HG02759 (cell line): ENCODE data around the gene DCHS2.

Source experiments
- ATAC-seq: cut with Tn5 transposase; IDR thresholded peaks from one replicate; pipeline ENCODE4 v1.9.1; 2021; ENCODE audit warnings: mild to moderate bottlenecking, moderate library complexity; ENCODE audit not compliant: unreplicated experiment

Gene DCHS2

GRCh38 chr4:154491341-154492271 lies at the start of gene DCHS2:
Gene DCHS2, minus strand, starts transcription at chr4:154491799. Its CDS starts 444 bp downstream, at chr4:154491355.
- peak; percentile 70 for ATAC-seq

DNA sequence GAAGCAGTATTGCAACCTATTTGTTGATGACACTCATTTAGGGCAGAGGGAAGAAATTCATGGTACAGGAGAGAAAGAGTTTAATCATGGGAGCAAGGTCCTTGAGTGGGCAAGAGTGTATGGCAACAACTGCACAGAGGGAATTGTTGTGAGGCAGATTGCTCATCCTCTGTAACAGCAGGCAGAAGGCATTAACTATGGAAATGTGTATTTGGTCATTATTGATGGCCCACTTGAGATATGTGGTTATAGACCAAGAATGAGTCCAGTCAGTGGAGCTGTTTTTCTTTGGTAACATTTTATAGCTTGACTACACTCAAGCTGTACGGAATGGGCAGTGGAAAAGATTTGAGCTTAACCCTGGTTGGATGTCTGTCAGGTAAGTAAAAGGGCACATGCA lies 42.7 kb upstream of the DCHS2 start:
- no peak for ATAC-seq

DNA sequence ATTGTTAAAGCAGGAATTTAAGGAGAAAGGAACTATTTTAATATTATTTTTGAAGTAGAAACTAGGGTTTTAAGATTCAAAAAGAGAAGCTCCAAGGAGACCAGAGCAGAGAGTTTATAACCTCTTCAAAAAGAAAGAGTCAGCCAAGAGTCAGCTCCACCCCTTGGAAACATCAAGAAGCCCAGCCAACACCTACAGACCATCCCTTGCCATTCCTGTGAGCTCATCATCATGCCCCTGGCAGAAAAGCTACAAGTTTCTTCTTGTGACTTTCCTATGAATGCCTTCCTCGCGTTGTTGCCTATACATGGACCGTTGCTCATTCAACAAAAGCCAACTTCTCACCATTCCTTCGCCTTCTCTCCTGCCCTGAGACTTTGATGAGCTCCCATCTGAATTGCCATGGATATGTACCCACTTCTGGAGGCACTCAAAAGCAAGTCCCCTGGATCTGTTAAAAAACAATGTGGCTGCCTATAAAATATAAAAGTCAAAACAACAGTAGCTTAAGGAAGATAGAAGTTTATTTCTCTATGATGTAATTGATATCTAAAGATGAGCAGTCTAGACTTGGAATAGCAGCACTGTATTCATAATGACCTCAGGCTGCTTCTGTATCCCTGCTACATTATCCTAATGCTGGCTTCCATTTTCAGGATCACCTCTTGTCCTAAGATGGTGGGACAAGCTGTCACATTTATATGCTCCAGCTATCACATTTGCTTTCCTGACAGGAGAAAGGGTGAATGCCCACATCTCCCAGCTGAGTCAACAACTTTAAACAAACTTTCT lies 38.3 kb upstream of the DCHS2 start:
- ATAC-seq, result no peak

DNA sequence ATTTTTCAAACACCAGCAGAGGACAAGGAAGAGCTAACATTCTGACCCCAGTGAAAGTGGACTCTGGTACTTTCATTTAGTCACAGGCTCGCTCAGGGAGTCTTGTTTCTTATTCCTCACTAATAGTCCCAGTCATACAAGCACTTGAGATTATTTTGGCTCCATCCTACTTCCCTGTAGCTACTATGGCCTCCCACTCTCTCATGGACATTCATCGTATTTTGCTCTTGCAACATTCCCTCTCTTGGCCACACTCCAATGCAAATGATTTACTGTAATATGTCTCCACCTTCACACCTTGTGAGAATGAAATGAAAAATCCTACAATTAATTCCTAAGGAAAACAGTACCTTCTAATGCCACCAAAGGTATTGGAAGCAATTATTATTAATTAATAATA lies 37.3 kb upstream of the DCHS2 start:
- no peak for ATAC-seq

DNA sequence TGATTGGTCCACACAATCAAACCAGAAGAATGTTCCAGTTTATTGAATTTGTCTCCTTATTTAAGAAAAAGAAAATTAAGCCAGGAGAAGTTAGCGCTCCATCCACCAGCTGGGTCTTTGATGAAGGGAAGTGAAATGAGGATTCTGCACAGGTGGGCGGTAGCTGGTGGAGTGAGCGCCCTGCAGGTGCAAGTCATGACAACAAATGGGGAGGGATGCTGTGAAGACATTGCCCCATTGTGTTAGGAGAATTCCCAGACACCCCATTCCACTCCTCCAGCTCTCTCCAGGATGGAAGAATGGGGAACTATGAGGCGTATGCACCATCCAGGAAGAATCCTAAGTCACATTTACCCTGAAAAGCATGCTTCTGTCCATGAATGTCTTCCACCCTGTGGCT lies 35.7 kb upstream of the DCHS2 start:
- ATAC-seq, result no peak

DNA sequence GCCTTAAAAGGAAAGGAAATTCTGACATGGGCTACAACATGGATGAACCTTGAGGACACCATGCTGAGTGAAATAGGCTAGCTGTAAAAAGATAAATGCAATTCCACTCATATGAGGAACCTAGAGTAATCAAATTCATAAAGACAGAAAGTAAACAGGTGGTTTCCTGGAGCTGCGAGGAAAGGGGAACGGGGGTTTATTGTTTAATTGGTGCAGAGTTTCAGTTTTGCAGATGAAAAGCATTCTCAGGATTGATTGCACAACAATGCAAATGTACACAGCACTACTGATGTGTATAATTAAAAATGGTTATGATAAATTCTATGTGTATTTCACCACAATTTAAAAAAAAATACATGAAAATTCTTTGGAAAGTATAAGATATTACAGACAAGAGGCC lies 34.6 kb upstream of the DCHS2 start:
- ATAC-seq, result no peak

- no peak for ATAC-seq
Observed at GRCh38 chr4:154521607-154522006, 30.0 kb upstream of the DCHS2 start.

DNA sequence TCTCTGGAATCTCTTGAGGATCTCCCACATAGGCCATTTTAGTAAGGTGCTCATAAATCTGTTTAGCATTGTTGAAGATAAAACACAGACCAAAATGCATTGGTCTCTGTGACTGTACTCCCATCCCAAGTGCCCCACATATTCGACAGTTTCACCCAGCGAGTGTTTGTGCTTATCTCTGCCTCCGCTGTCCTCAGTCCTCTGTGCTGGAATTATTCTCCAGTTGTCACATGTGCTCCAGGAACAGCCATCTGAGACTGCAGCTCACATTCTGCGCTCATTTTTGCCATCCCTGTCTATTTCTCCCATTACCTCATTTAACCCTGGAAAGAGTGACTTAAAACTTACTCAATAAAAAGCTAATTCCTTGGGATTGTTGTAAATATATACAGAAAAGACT lies 27.6 kb upstream of the DCHS2 start:
- no peak for ATAC-seq

DNA sequence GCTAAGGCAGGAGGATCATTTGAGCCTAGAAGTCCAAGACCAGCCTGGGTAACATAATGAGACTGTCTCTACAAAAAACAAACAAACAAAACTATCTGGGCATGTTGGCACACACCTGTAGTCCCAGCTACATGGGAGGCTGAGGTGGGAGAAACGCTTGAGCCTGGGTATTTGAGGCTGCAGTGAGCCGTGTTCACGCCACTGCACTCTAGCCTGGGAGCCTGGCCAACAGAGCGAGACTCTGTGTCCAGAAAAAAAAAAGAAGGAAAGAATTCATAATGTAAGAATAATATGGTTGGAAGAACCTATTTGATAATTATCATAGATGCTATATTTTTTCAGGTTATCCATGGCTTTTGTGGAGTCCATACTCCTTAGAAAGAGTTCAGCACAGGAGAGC lies 26.0 kb upstream of the DCHS2 start:
- ATAC-seq, result no peak

- no peak for ATAC-seq
Observed at GRCh38 chr4:154516318-154517029, 24.9 kb upstream of the DCHS2 start.

DNA sequence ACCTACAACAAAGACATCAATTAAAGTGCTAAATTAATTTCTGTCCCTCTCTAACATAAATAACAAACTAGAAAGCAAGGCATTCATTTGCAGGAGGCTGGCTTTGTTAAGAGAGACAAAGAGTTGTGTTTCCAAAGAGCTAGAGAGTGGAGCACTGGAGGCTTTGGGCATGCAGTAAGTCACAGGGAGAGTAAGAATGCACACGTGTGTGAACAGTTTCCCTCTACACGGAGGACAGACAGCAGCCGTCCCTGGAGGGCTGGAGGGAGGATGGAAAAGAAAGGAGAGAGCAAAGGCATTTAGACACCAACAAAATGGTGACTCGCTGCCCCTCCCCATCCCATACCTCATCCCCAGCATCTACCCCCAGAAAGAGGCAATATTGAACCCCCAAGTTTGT lies 20.4 kb upstream of the DCHS2 start:
- no peak for ATAC-seq

GRCh38 chr4:154511548-154511947 lies 19.9 kb upstream of the DCHS2 start:
- no peak for ATAC-seq

- no peak for ATAC-seq
Observed at GRCh38 chr4:154507156-154507555, 15.6 kb upstream of the DCHS2 start.

GRCh38 chr4:154506253-154506652 lies 14.7 kb upstream of the DCHS2 start:
- no peak for ATAC-seq

DNA sequence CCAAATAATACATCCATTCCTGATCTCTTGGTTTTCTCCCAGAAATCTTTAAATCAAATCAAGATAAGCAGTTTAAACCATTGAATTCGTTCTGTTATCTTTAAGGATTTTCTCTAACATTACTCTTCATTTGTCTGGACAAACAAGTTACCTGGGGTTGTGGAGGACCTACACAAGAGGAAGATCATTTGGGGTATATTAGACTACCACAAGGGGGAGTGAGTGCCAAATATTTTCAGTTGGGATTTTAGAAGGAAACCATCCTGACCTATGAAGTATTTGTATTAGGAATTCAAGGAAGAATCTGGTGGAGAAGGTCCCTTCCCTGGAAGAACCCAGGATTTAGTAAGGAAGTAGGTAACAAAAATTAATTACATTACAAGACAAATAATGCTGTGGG lies 12.0 kb upstream of the DCHS2 start:
- no peak for ATAC-seq

- no peak for ATAC-seq
Observed at GRCh38 chr4:154502111-154502510, 10.5 kb upstream of the DCHS2 start.

DNA sequence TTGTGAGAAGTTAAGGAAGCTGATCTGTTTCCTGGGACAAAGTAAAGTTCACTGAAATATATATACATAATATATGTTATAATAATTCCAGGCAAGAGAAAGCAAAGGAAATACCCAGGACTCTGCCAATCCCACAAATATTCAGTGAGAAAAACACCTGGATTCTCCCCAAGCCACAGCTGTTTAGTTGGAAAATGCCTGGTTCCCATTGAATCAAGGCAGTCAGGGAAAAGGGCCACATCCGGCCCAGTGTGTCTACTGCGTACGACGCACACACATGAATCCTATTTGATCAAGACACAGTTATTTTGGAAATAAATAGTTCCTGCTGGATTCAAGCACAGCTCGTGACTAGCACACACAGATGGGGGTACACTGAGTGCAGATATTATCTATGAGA lies 6.3 kb upstream of the DCHS2 start:
- ATAC-seq, result no peak

- ATAC-seq, result no peak
Observed at GRCh38 chr4:154495867-154496266, 4.3 kb upstream of the DCHS2 start.

DNA sequence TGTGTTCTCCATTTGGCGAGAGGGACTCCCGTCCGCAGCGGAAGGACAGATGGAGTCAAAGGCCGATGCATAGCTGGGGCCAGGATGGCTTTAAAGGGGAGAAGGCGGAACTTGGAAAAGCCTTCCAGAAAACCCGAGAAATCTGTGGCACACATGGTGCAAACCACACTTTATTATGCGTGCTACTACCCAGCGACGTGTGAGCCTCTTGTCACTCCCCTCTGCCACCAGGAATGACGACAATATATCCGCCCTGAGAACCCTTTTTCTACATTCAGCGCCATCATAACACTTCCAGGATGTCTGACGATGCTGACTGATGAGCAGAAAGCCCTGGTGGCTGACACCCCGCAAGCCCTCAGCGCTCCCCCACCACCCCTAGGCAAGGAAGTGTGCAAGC lies 689 bp upstream of the DCHS2 start:
- ATAC-seq, result no peak

DNA sequence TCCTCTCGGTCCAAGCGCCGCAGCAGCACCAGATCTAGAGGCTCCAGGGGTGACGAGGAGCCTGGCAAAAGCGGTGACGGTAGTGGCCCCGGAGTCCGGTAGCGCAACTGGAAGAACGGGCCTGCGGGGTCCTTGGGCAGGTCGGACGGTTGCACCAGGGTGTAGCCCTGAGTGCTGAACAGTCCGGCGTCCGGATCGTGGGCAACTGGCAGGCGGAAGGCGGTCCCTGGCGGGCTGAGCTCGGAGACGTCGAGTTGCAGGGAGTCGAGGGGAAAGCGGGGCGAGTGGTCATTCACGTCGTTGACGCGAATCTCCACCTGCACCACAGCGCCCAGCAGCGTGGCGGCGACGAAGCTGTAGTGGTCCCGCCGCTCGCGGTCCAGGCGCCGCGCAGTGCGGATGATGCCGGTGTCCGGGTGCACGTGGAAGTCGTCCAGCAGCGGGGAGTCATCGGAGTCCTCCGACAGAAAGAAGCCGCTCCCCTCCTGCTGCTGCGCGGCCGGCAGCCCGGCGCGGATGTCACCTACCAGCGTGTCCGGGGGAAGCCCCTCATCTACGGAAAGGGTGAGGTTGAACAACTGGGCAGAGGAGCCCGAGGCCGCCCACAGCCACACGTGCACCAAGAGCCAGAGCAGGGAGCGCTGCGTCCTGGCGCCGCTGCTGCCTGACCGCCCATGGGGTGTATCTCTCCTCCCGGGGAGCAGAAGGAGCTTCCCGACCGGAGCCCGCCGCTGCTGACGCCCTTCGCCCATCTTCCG lies 837 bp downstream of the DCHS2 start:
- ATAC-seq, result peak; percentile 74

DNA sequence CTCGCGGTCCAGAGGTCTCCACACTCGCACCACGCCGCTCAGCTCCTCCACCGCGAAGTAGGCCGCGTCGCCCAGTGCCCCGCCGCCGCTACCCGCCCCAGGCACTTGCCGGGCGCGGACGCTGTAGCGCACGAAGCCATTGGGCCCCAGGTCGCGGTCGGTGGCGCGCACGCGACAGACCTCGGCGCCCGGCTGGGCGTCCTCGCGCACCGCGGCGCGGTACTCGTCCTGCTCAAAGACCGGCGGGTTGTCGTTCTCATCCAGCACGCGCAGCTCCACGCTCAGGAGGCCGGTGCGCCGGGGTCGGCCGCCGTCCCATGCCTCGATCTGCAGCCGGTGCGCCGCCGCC lies 1.4 kb downstream of the DCHS2 start:
- ATAC-seq, result no peak
